Tibial nerve (tissue), 3 donors: Measurements from ENCODE around the gene CSNK1E.

Experiments
- CTCF ChIP-seq, 5 experiments: fragments of 200-600 bp in 3 of 5; fragments of 450-650 bp in 2 of 5; sonication (generic) in 3 of 5; IDR thresholded peaks; one replicate each; pipeline ENCODE4 v1.5.1; 2016 to 2019; ENCODE audit warnings: antibody characterized with exemption in 5 of 5, mild to moderate bottlenecking in 3 of 5, moderate library complexity in 2 of 5
- POLR2A ChIP-seq, 2 donors: fragments of 450-650 bp; IDR thresholded peaks; one replicate each; pipeline ENCODE4 v1.6.1; 2017; ENCODE audit warnings: antibody characterized with exemption in 2 of 2, mild to moderate bottlenecking in 2 of 2, moderate library complexity in 2 of 2

- peak; percentile 96 to 99 (median 99) for TF ChIP-seq CTCF (IDR thresholded peaks at IDR 0.05)
- no peak for TF ChIP-seq POLR2A (IDR thresholded peaks at IDR 0.05)
Observed at GRCh38 chr22:38353142-38353629, 36.0 kb upstream of the CSNK1E start.
